ENCODE data around the gene ZNF700.
"Not testable (repeated sequence)": the region's sequence is repeated elsewhere in the genome, so short reads cannot be mapped to it uniquely, and the experiment has no call there.

ZNF700 gene

GRCh38 chr19:11924886-11925650 lies at the start of gene ZNF700:
TSS of gene ZNF700 (plus strand) at chr19:11925107. CDS start at chr19:11925211, 104 bp downstream.
- DNase-seq (ENCODE audit: low read depth): peak; percentile 87

- peak; percentile 44 for DNase-seq (ENCODE audit: low read depth)
Observed at GRCh38 chr19:11879687-11880266, 45.1 kb upstream of the ZNF700 start.

GRCh38 chr19:11880598-11880997 lies 44.3 kb upstream of the ZNF700 start:
- no peak for DNase-seq (ENCODE audit: low read depth)

GRCh38 chr19:11881151-11881800 lies 43.6 kb upstream of the ZNF700 start:
- DNase-seq (ENCODE audit: low read depth): peak; percentile 52

GRCh38 chr19:11882606-11883005 lies 42.3 kb upstream of the ZNF700 start:
- DNase-seq (ENCODE audit: low read depth): no peak

- DNase-seq (ENCODE audit: low read depth): no peak
Observed at GRCh38 chr19:11887234-11887610, 37.7 kb upstream of the ZNF700 start.

GRCh38 chr19:11887611-11888531 lies 37.0 kb upstream of the ZNF700 start, which contains the start of gene ZNF69:
TSS of gene ZNF69 (plus strand) at chr19:11887782. CDS start at chr19:11887924, 142 bp downstream.
- DNase-seq (ENCODE audit: low read depth): peak; percentile 55

- not testable (repeated sequence) for DNase-seq (ENCODE audit: low read depth)
Observed at GRCh38 chr19:11889901-11890300, 35.0 kb upstream of the ZNF700 start.

- no peak for DNase-seq (ENCODE audit: low read depth)
Observed at GRCh38 chr19:11890634-11891033, 34.3 kb upstream of the ZNF700 start.

- DNase-seq (ENCODE audit: low read depth): no peak
Observed at GRCh38 chr19:11894851-11895250, 30.1 kb upstream of the ZNF700 start.

GRCh38 chr19:11902228-11902627 lies 22.7 kb upstream of the ZNF700 start:
- DNase-seq (ENCODE audit: low read depth): no peak

- no peak for DNase-seq (ENCODE audit: low read depth)
Observed at GRCh38 chr19:11905928-11906327, 19.0 kb upstream of the ZNF700 start.

- DNase-seq (ENCODE audit: low read depth): not testable (repeated sequence)
Observed at GRCh38 chr19:11911937-11912336, 13.0 kb upstream of the ZNF700 start.

- DNase-seq (ENCODE audit: low read depth): not testable (repeated sequence)
Observed at GRCh38 chr19:11914417-11915051, 10.4 kb upstream of the ZNF700 start.

- no peak for DNase-seq (ENCODE audit: low read depth)
Observed at GRCh38 chr19:11921852-11922495, 2.9 kb upstream of the ZNF700 start.

GRCh38 chr19:11925651-11926187 lies 812 bp downstream of the ZNF700 start:
- not testable (repeated sequence) for DNase-seq (ENCODE audit: low read depth)

GRCh38 chr19:11927227-11927626 lies 2.3 kb downstream of the ZNF700 start:
- no peak for DNase-seq (ENCODE audit: low read depth)

GRCh38 chr19:11931051-11931450 lies 6.1 kb downstream of the ZNF700 start:
- DNase-seq (ENCODE audit: low read depth): no peak

GRCh38 chr19:11931513-11931912 lies 6.6 kb downstream of the ZNF700 start:
- DNase-seq (ENCODE audit: low read depth): no peak

- not testable (repeated sequence) for DNase-seq (ENCODE audit: low read depth)
Observed at GRCh38 chr19:11935829-11936228, 10.9 kb downstream of the ZNF700 start.

GRCh38 chr19:11938383-11938782 lies 13.5 kb downstream of the ZNF700 start:
- DNase-seq (ENCODE audit: low read depth): not testable (repeated sequence)

Measured in activated T-cell treated with anti-CD3 and anti-CD28 coated beads for 1 hour (primary cell).